Karpas-422 (cell line): ENCODE measurements around the gene KSR2. TPM values are rescaled to one million over a fixed set of nuclear protein-coding genes. Genes with fewer than 3 reads are reported as not detected.

Experiments used
- DNase-seq: peaks from one replicate; pipeline ENCODE4 v3.0.0-alpha.2; 2015
- H2AFZ ChIP-seq: fragments of 200-600 bp; sonication (generic); 2 replicates; pipeline ENCODE4 v1.6.1; 2014; ENCODE audit warnings: antibody characterized with exemption, low read length, mixed read lengths
- H3K27ac ChIP-seq: fragments of 200-600 bp; sonication (generic); 2 replicates; pipeline ENCODE4 v1.5.1; 2014; ENCODE audit warnings: mild to moderate bottlenecking, low read length, moderate library complexity
- H3K27me3 ChIP-seq: fragments of 200-600 bp; sonication (generic); 2 replicates; pipeline ENCODE4 v1.6.1; 2014; ENCODE audit warnings: low read length, mixed read lengths
- H3K36me3 ChIP-seq: fragments of 200-600 bp; sonication (generic); 2 replicates; pipeline ENCODE4 v1.6.1; 2014; ENCODE audit warnings: low read length, mixed read lengths; ENCODE audit not compliant: insufficient read depth
- H3K4me1 ChIP-seq: fragments of 200-600 bp; sonication (generic); 2 replicates; pipeline ENCODE4 v1.6.1; 2014; ENCODE audit warnings: mild to moderate bottlenecking, low read length, mixed read lengths
- H3K4me2 ChIP-seq: fragments of 200-600 bp; sonication (generic); 2 replicates; pipeline ENCODE4 v1.6.1; 2014; ENCODE audit warnings: low read length, low read depth, mild to moderate bottlenecking; ENCODE audit not compliant: poor library complexity, severe bottlenecking
- H3K4me3 ChIP-seq: fragments of 200-600 bp; sonication (generic); 2 replicates; pipeline ENCODE4 v1.5.1; 2014; ENCODE audit warnings: mild to moderate bottlenecking, antibody characterized with exemption, low read length, mixed read lengths
- H3K79me2 ChIP-seq: fragments of 200-600 bp; sonication (generic); 2 replicates; pipeline ENCODE4 v1.6.1; 2014; ENCODE audit warnings: mild to moderate bottlenecking, low read length, mixed read lengths
- H3K9ac ChIP-seq: fragments of 200-600 bp; sonication (generic); 2 replicates; pipeline ENCODE4 v1.6.0; 2014; ENCODE audit warnings: low read length
- H3K9me2 ChIP-seq: fragments of 200-600 bp; sonication (generic), shearing (Covaris generic); replicated peaks from 2 replicates; pipeline ENCODE4 v1.6.0; 2014; ENCODE audit warnings: mild to moderate bottlenecking, low read length, moderate library complexity; ENCODE audit not compliant: insufficient read depth
- H3K9me3 ChIP-seq: fragments of 300-700, 200-600 bp; sonication (generic); 2 replicates; pipeline ENCODE4 v1.6.1; 2014; ENCODE audit warnings: low read length, mixed read lengths
- H4K20me1 ChIP-seq: fragments of 200-600 bp; sonication (generic); 2 replicates; pipeline ENCODE4 v1.6.1; 2014; ENCODE audit warnings: mild to moderate bottlenecking, antibody characterized with exemption, low read length, low read depth; ENCODE audit not compliant: insufficient read depth
- total RNA-seq: library from RNA; depleted of rRNA; stranded (reverse); fragments of >200 nt; shearing (Covaris generic); gene quantifications from 2 replicates; pipeline ENCODE4 v1.2.3, GENCODE V29; 2014; ENCODE audit warnings: low replicate concordance

Gene KSR2
- total RNA-seq, 1 experiment from 2014 or later: 0.04 TPM

- no peak for DNase-seq
- Histone ChIP-seq H3K27me3 (no peaks in the 10 kb centered on the region), H3K9ac (no peak overlapping the region), H3K4me3 (no peak overlapping the region), H3K9me2 (no peaks in the 10 kb centered on the region), H3K4me2 (no peak overlapping the region), H3K79me2 (no peaks in the 10 kb centered on the region), H3K9me3 (no peaks in the 10 kb centered on the region), H2AFZ (no peak overlapping the region), H3K4me1 (no peaks in the 10 kb centered on the region), H4K20me1 (no peaks in the 10 kb centered on the region), H3K27ac (no peak overlapping the region), H3K36me3 (no peaks in the 10 kb centered on the region)
Measured at GRCh38 chr12:117489671-117490070, 479.1 kb downstream of the KSR2 start.

GRCh38 chr12:117486840-117487659 lies 481.7 kb downstream of the KSR2 start:
- no peak overlapping the region for H2AFZ ChIP-seq
- H3K27ac ChIP-seq: no peak overlapping the region
- no peaks in the 10 kb centered on the region for H3K9me3 ChIP-seq
- H3K4me1 ChIP-seq: no peaks in the 10 kb centered on the region
- no peaks in the 10 kb centered on the region for H4K20me1 ChIP-seq
- H3K4me2 ChIP-seq: no peak overlapping the region
- no peaks in the 10 kb centered on the region for H3K36me3 ChIP-seq
- no peak for DNase-seq
- H3K9ac ChIP-seq: no peak overlapping the region
- no peaks in the 10 kb centered on the region for H3K9me2 ChIP-seq
- no peaks in the 10 kb centered on the region for H3K27me3 ChIP-seq
- H3K4me3 ChIP-seq: no peak overlapping the region
- H3K79me2 ChIP-seq: no peaks in the 10 kb centered on the region

- H3K4me3 ChIP-seq: no peak overlapping the region
- H3K4me1 ChIP-seq: no peaks in the 10 kb centered on the region
- DNase-seq: no peak
- no peaks in the 10 kb centered on the region for H3K79me2 ChIP-seq
- H3K4me2 ChIP-seq: no peak overlapping the region
- 0 out of 2 replicates have a peak, but pooled peaks cover 3% of the 10 kb centered on the region for H3K27me3 ChIP-seq
- no peak overlapping the region for H3K9ac ChIP-seq
- no peaks in the 10 kb centered on the region for H3K36me3 ChIP-seq
- no peaks in the 10 kb centered on the region for H3K9me3 ChIP-seq
- no peak overlapping the region for H2AFZ ChIP-seq
- H3K9me2 ChIP-seq: no peaks in the 10 kb centered on the region
- no peak overlapping the region for H3K27ac ChIP-seq
- no peaks in the 10 kb centered on the region for H4K20me1 ChIP-seq
Measured at GRCh38 chr12:117485984-117486839, 482.6 kb downstream of the KSR2 start.

- DNase-seq: no peak
- Histone ChIP-seq H3K27me3 (0 out of 2 replicates have a peak, but pooled peaks cover 3% of the 10 kb centered on the region), H3K27ac (no peak overlapping the region), H3K4me1 (no peaks in the 10 kb centered on the region), H3K79me2 (no peaks in the 10 kb centered on the region), H3K36me3 (no peaks in the 10 kb centered on the region), H4K20me1 (no peaks in the 10 kb centered on the region), H3K4me3 (no peak overlapping the region), H3K9me2 (no peaks in the 10 kb centered on the region), H2AFZ (no peak overlapping the region), H3K4me2 (no peak overlapping the region), H3K9me3 (no peaks in the 10 kb centered on the region), H3K9ac (no peak overlapping the region)
Measured at GRCh38 chr12:117484901-117485300, 483.9 kb downstream of the KSR2 start.

- Histone ChIP-seq H3K4me1 (no peaks in the 10 kb centered on the region), H4K20me1 (no peaks in the 10 kb centered on the region), H3K4me3 (no peak overlapping the region), H3K27ac (no peak overlapping the region), H3K36me3 (no peaks in the 10 kb centered on the region), H3K4me2 (no peak overlapping the region), H3K9me3 (no peaks in the 10 kb centered on the region), H3K27me3 (0 out of 2 replicates have a peak, but pooled peaks cover 3% of the 10 kb centered on the region), H3K79me2 (no peaks in the 10 kb centered on the region), H2AFZ (no peak overlapping the region), H3K9ac (no peak overlapping the region), H3K9me2 (no peaks in the 10 kb centered on the region)
- DNase-seq: no peak
Measured at GRCh38 chr12:117483501-117483900, 485.3 kb downstream of the KSR2 start.

- H3K4me3 ChIP-seq: no peak overlapping the region
- no peaks in the 10 kb centered on the region for H3K9me2 ChIP-seq
- no peaks in the 10 kb centered on the region for H3K36me3 ChIP-seq
- no peaks in the 10 kb centered on the region for H3K4me1 ChIP-seq
- no peaks in the 10 kb centered on the region for H3K79me2 ChIP-seq
- no peak overlapping the region for H3K27ac ChIP-seq
- H3K27me3 ChIP-seq: 0 out of 2 replicates have a peak, but pooled peaks cover 3% of the 10 kb centered on the region
- H3K9ac ChIP-seq: no peak overlapping the region
- no peaks in the 10 kb centered on the region for H3K9me3 ChIP-seq
- DNase-seq: no peak
- H4K20me1 ChIP-seq: no peaks in the 10 kb centered on the region
- no peak overlapping the region for H3K4me2 ChIP-seq
- no peak overlapping the region for H2AFZ ChIP-seq
Measured at GRCh38 chr12:117481470-117481869, 487.3 kb downstream of the KSR2 start.

- H3K27me3 ChIP-seq: no peaks in the 10 kb centered on the region
- H3K4me1 ChIP-seq: no peaks in the 10 kb centered on the region
- no peaks in the 10 kb centered on the region for H4K20me1 ChIP-seq
- H3K27ac ChIP-seq: no peak overlapping the region
- H3K79me2 ChIP-seq: no peaks in the 10 kb centered on the region
- no peak overlapping the region for H3K4me2 ChIP-seq
- no peak for DNase-seq
- no peaks in the 10 kb centered on the region for H3K9me2 ChIP-seq
- no peak overlapping the region for H3K9ac ChIP-seq
- H2AFZ ChIP-seq: no peak overlapping the region
- no peaks in the 10 kb centered on the region for H3K36me3 ChIP-seq
- no peak overlapping the region for H3K4me3 ChIP-seq
- H3K9me3 ChIP-seq: no peaks in the 10 kb centered on the region
Measured at GRCh38 chr12:117476341-117476740, 492.4 kb downstream of the KSR2 start.

- no peaks in the 10 kb centered on the region for H3K27me3 ChIP-seq
- DNase-seq: no peak
- no peak overlapping the region for H3K4me3 ChIP-seq
- no peaks in the 10 kb centered on the region for H3K79me2 ChIP-seq
- H3K36me3 ChIP-seq: no peaks in the 10 kb centered on the region
- no peak overlapping the region for H2AFZ ChIP-seq
- no peak overlapping the region for H3K27ac ChIP-seq
- H3K4me2 ChIP-seq: no peak overlapping the region
- H3K9me3 ChIP-seq: peaks cover 10% of the 10 kb centered on the region
- H3K4me1 ChIP-seq: no peaks in the 10 kb centered on the region
- H3K9ac ChIP-seq: no peak overlapping the region
- H3K9me2 ChIP-seq: no peaks in the 10 kb centered on the region
- H4K20me1 ChIP-seq: no peaks in the 10 kb centered on the region
Measured at GRCh38 chr12:117473856-117474255, 494.9 kb downstream of the KSR2 start.
